ENCODE results near the gene CDC5L. TPM values are rescaled to one million over a fixed set of nuclear protein-coding genes. Genes with fewer than 3 reads are reported as not detected.

CDC5L gene
- total RNA-seq, 1 experiment from 2014 or later = 24.6 TPM

GRCh38 chr6:44473393-44474189 is 86.1 kb downstream of the CDC5L start:
- Histone ChIP-seq H3K27me3 (ENCODE audit: insufficient read depth, low read length) (no peaks in the 10 kb centered on the region), H3K79me2 (ENCODE audit: insufficient read depth, low read length) (no peaks in the 10 kb centered on the region), H2AFZ (ENCODE audit: low read depth, low read length, poor library complexity, severe bottlenecking) (no peak overlapping the region), H3K9ac (ENCODE audit: low read length) (no peak overlapping the region), H3K4me2 (ENCODE audit: low read length) (no peak overlapping the region), H3K4me3 (replicated peaks in 1 of 2; ENCODE audit: low read depth in 1 of 2, low read length in 2 of 2) (no peak overlapping the region), H3K4me1 (ENCODE audit: control insufficient read depth in 1 of 2, insufficient read depth in 2 of 2, low read length in 2 of 2) (peaks cover 5 to 22% of the 10 kb centered on the region in 2 experiments; a peak in 3 of 4 replicates), H3K9me2 (ENCODE audit: insufficient read depth) (no peaks in the 10 kb centered on the region), H4K20me1 (ENCODE audit: insufficient read depth) (no peaks in the 10 kb centered on the region), H3K36me3 (ENCODE audit: control insufficient read depth in 1 of 2, insufficient read depth in 2 of 2, low read length in 2 of 2) (no peaks in the 10 kb centered on the region), H3K27ac (ENCODE audit: low read depth, low read length) (no peak overlapping the region), H3K9me3 (ENCODE audit: control insufficient read depth in 1 of 2, insufficient read depth in 1 of 2, low read depth in 1 of 2, low read length in 2 of 2) (no peaks in the 10 kb centered on the region)
- ATAC-seq = no peak
- intact Hi-C loops (cut with micrococcal nuclease) = loop anchor here (10.0 kb wide), 3 partner anchors 121 to 1241 kb away; no protein-coding TSS in a partner anchor
- CTCF ChIA-PET = interaction anchor here (0.6 to 2.6 kb wide), 2 partner anchors 11 to 172 kb away, joined by 3 to 37 read pairs; no protein-coding TSS in a partner anchor
- BruUV-seq (replicated peaks) = no TSS peak
- TF ChIP-seq TCF7L2 (IDR thresholded peaks at IDR 0.05; ENCODE audit: borderline replicate concordance, extremely low read depth, insufficient read depth, insufficient read length) (no peak), FOSL1 (IDR thresholded peaks at IDR 0.05; ENCODE audit: low read depth) (no peak), SRF (IDR thresholded peaks at IDR 0.05; ENCODE audit: low read depth) (no peak), ZFX (IDR thresholded peaks at IDR 0.05) (no peak), POLR2AphosphoS5 (IDR thresholded peaks at IDR 0.05; ENCODE audit: low read depth, low read length) (no peak), RAD21 (IDR thresholded peaks at IDR 0.05; ENCODE audit: low read depth) (no peak)
- TF ChIP-seq, protein P1, sequence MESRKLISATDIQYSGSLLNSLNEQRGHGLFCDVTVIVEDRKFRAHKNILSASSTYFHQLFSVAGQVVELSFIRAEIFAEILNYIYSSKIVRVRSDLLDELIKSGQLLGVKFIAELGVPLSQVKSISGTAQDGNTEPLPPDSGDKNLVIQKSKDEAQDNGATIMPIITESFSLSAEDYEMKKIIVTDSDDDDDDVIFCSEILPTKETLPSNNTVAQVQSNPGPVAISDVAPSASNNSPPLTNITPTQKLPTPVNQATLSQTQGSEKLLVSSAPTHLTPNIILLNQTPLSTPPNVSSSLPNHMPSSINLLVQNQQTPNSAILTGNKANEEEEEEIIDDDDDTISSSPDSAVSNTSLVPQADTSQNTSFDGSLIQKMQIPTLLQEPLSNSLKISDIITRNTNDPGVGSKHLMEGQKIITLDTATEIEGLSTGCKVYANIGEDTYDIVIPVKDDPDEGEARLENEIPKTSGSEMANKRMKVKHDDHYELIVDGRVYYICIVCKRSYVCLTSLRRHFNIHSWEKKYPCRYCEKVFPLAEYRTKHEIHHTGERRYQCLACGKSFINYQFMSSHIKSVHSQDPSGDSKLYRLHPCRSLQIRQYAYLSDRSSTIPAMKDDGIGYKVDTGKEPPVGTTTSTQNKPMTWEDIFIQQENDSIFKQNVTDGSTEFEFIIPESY (IDR thresholded peaks at IDR 0.05; ENCODE audit: extremely low read depth, insufficient replicate concordance, low read length) = no peak
- POLR2A ChIA-PET = no interaction called here
- RAD21 ChIA-PET (ENCODE audit: low non-redundant PET in 1 of 2, low total read pairs in 2 of 2, uncharacterized antibody in 2 of 2, unreplicated experiment in 2 of 2) = no interaction called here
- DNase-seq (ENCODE audit: low read depth, low spot score) = no peak
